HEK293T (cell line): ENCODE measurements around the gene EGFL8.

Experiments used
- BHLHE40 ChIP-seq: fragments of 450-650 bp; IDR thresholded peaks from 2 replicates; pipeline ENCODE4 v1.6.1; 2016; ENCODE audit warnings: mild to moderate bottlenecking, moderate library complexity, borderline replicate concordance
- FOXK2 ChIP-seq: fragments of 450-650 bp; IDR thresholded peaks from 2 replicates; pipeline ENCODE4 v1.6.1; 2016; ENCODE audit warnings: mild to moderate bottlenecking
- FOXM1 ChIP-seq: fragments of 450-650 bp; IDR thresholded peaks from 2 replicates; pipeline ENCODE4 v1.6.1; 2017; ENCODE audit warnings: mild to moderate bottlenecking, borderline replicate concordance
- HDGF ChIP-seq: fragments of 450-650 bp; IDR thresholded peaks from 2 replicates; pipeline ENCODE4 v1.6.1; 2017; ENCODE audit warnings: antibody characterized with exemption, borderline replicate concordance
- L3MBTL2 ChIP-seq: fragments of 450-650 bp; conservative IDR thresholded peaks from 2 replicates; pipeline ENCODE4 v1.6.1; 2016; ENCODE audit warnings: mild to moderate bottlenecking
- SUZ12 ChIP-seq: fragments of 450-650 bp; IDR thresholded peaks from 2 replicates; pipeline ENCODE4 v1.6.1; 2016; ENCODE audit warnings: mild to moderate bottlenecking
- TARDBP ChIP-seq: fragments of 450-650 bp; IDR thresholded peaks from 2 replicates; pipeline ENCODE4 v1.6.1; 2016
- ZNF384 ChIP-seq: fragments of 450-650 bp; IDR thresholded peaks from 2 replicates; pipeline ENCODE4 v1.6.1; 2016

DNA sequence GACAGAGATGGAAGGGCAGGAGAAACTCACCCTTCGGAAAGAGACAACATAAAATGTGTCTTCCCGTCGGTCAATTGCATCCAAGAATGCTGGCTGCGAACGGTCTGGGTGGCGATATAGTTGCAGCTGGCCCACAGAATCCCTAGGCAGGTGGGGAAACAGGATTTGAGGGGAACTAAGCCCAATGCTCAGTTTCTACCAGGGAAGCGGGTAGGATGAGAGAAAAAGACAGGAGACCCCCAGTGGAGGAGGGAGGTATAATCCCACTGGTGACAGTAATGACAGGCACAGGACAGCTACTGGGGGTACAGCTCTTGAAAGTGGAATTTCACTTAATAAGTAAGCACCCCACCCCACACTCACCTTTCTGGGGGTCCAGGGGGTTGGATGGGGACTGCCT is 47.7 kb upstream of the EGFL8 start:
- no peak for TF ChIP-seq SUZ12
- TF ChIP-seq L3MBTL2: no peak
- TF ChIP-seq BHLHE40: no peak
- no peak for TF ChIP-seq TARDBP
- no peak for TF ChIP-seq FOXK2
- no peak for TF ChIP-seq ZNF384
- TF ChIP-seq FOXM1: no peak
- no peak for TF ChIP-seq HDGF
